HL-60 (cell line): Measurements from ENCODE around the gene ADGRG1.

Experiments
- DNase-seq, 2 experiments: peaks; one replicate each; pipeline ENCODE4 v3.0.0-alpha.2; 2010 to 2020; ENCODE audit warnings: low read depth in 1 of 2, low spot score in 1 of 2
- H3K27ac ChIP-seq: fragments of 250-450 bp; sonication (Bioruptor Pico); replicated peaks from 2 replicates; pipeline ENCODE4 v1.5.1; 2020; ENCODE audit warnings: mild to moderate bottlenecking, moderate library complexity
- H3K27me3 ChIP-seq: fragments of 250-450 bp; sonication (Bioruptor Pico); 2 replicates; pipeline ENCODE4 v1.5.1; 2021; ENCODE audit warnings: mild to moderate bottlenecking, moderate library complexity; ENCODE audit not compliant: insufficient read depth, poor library complexity, severe bottlenecking
- H3K4me3 ChIP-seq: replicated peaks from 2 replicates; pipeline ENCODE4 v1.5.1; 2011; ENCODE audit warnings: mild to moderate bottlenecking, control low read depth, low read length; ENCODE audit not compliant: insufficient read depth
- GABPA ChIP-seq: IDR thresholded peaks from 2 replicates; pipeline ENCODE4 v1.6.1; 2012; ENCODE audit warnings: low read depth
- POLR2AphosphoS5 ChIP-seq: IDR thresholded peaks from 2 replicates; pipeline ENCODE4 v1.6.1; 2012; ENCODE audit warnings: low read depth
- SPI1 ChIP-seq: IDR thresholded peaks from 2 replicates; pipeline ENCODE4 v1.6.1; 2012; ENCODE audit warnings: low read depth, mild to moderate bottlenecking, borderline replicate concordance
- TF ChIP-seq, protein P1 (sequence below): IDR thresholded peaks from one replicate; pipeline ENCODE4 v1.5.1; 2011; ENCODE audit warnings: low read length, control low read depth, inconsistent platforms; ENCODE audit not compliant: insufficient read depth
- TF ChIP-seq, protein P2 (sequence below): IDR thresholded peaks from 2 replicates; pipeline ENCODE4 v1.6.1; 2012; ENCODE audit warnings: low read depth; ENCODE audit not compliant: insufficient replicate concordance

Gene ADGRG1

DNA sequence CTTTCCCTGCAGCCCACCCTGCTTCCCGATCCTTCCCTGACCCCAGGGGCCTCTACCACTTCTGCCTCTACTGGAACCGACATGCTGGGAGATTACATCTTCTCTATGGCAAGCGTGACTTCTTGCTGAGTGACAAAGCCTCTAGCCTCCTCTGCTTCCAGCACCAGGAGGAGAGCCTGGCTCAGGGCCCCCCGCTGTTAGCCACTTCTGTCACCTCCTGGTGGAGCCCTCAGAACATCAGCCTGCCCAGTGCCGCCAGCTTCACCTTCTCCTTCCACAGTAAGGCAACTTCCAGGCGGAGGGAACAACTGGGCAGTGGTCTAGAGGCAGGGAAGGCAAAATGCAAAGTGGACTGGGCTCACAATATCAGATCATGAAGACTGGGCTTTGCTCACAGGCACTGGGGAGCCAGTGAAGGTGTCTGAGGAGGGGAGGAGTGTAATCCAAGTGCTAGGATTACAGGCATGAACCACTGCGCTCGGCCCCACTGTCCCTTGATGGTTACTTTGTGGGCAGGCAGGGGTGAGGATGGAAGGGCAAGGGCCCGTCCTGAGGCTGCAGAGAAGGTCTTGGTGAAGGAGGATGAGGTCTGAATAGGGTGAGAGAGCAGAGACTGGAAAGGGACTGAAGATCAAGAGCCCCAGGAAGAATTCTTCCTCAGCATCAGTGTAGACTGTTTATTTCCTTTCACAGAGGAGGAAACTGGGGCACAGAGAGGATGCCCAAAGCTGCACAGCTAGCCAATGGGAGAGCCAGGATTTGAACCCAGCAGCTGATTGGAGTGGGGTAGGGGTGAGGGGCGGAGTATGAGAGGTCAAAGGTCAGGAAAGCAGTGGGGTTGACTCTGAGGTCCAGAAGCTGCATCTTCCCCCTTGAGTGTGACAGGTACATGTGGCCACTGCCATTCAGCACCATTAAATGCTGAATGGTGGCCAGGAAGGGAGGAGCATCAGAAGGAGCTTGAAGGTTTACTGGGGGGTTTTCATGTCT lies 23.2 kb downstream of the ADGRG1 start:
- Histone ChIP-seq H3K27ac (no peak overlapping the region), H3K27me3 (no peaks in the 10 kb centered on the region), H3K4me3 (no peak overlapping the region)
- no peak for TF ChIP-seq SPI1
- TF ChIP-seq, protein P1, sequence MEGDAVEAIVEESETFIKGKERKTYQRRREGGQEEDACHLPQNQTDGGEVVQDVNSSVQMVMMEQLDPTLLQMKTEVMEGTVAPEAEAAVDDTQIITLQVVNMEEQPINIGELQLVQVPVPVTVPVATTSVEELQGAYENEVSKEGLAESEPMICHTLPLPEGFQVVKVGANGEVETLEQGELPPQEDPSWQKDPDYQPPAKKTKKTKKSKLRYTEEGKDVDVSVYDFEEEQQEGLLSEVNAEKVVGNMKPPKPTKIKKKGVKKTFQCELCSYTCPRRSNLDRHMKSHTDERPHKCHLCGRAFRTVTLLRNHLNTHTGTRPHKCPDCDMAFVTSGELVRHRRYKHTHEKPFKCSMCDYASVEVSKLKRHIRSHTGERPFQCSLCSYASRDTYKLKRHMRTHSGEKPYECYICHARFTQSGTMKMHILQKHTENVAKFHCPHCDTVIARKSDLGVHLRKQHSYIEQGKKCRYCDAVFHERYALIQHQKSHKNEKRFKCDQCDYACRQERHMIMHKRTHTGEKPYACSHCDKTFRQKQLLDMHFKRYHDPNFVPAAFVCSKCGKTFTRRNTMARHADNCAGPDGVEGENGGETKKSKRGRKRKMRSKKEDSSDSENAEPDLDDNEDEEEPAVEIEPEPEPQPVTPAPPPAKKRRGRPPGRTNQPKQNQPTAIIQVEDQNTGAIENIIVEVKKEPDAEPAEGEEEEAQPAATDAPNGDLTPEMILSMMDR, result no peak
- DNase-seq, result no peak

DNA sequence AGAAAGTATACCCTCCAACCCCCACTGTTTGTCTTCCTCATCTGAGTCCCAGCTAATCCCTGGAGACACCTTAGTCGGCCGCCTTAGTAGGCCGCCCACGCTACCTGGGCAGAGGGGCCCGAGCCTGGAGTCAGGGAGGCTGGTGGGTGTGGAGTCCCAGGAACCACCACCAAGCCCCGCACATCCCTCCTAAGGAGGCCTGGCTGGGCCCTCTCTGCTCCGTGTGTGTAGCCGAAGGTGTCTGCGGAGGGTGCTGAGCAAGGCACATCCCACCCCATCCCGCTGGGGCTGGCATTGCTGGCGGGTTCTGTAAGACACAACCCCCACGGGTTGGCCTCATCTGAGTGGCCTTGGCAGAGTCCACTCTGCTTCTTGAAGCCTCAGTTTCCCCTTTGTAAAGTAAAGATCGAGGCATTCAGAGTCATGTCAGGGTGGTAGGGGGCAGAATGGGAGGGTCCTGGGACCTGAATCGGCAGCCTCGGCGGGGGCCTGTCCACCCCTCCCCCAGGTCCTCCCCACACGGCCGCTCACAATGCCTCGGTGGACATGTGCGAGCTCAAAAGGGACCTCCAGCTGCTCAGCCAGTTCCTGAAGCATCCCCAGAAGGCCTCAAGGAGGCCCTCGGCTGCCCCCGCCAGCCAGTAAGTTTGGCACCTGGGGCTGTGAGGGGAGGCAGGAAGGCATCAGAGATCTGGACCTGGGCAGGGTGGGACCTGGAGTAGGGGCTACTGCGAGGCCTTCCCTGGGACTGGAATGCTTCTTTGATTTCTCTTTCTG lies 24.5 kb downstream of the ADGRG1 start:
- Histone ChIP-seq H3K27ac (no peak overlapping the region), H3K4me3 (no peak overlapping the region), H3K27me3 (no peaks in the 10 kb centered on the region)
- DNase-seq, result no peak
- TF ChIP-seq, protein P1, result no peak
- TF ChIP-seq, protein P2, sequence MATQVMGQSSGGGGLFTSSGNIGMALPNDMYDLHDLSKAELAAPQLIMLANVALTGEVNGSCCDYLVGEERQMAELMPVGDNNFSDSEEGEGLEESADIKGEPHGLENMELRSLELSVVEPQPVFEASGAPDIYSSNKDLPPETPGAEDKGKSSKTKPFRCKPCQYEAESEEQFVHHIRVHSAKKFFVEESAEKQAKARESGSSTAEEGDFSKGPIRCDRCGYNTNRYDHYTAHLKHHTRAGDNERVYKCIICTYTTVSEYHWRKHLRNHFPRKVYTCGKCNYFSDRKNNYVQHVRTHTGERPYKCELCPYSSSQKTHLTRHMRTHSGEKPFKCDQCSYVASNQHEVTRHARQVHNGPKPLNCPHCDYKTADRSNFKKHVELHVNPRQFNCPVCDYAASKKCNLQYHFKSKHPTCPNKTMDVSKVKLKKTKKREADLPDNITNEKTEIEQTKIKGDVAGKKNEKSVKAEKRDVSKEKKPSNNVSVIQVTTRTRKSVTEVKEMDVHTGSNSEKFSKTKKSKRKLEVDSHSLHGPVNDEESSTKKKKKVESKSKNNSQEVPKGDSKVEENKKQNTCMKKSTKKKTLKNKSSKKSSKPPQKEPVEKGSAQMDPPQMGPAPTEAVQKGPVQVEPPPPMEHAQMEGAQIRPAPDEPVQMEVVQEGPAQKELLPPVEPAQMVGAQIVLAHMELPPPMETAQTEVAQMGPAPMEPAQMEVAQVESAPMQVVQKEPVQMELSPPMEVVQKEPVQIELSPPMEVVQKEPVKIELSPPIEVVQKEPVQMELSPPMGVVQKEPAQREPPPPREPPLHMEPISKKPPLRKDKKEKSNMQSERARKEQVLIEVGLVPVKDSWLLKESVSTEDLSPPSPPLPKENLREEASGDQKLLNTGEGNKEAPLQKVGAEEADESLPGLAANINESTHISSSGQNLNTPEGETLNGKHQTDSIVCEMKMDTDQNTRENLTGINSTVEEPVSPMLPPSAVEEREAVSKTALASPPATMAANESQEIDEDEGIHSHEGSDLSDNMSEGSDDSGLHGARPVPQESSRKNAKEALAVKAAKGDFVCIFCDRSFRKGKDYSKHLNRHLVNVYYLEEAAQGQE, result no peak
- TF ChIP-seq POLR2AphosphoS5 (no peak), GABPA (no peak), SPI1 (no peak)

GRCh38 chr16:57653936-57654335 lies 25.5 kb downstream of the ADGRG1 start:
- H3K4me3 ChIP-seq, result no peak overlapping the region
- H3K27me3 ChIP-seq, result no peaks in the 10 kb centered on the region
- no peak overlapping the region for H3K27ac ChIP-seq
- no peak for TF ChIP-seq POLR2AphosphoS5
- no peak for TF ChIP-seq GABPA
- TF ChIP-seq, protein P1, result no peak
- TF ChIP-seq, protein P2, result no peak
- TF ChIP-seq SPI1, result no peak
- no peak for DNase-seq
